Stimulated activated CD8-positive, alpha-beta memory T cell treated with anti-CD3 and anti-CD28 coated beads, Interleukin-4, amount 100 ng/mL, for 24 hours (primary cell): ENCODE results near the gene PDGFB.
A peak's percentile ranks its signal among the peaks of the same experiment; 100 is the strongest.

Source experiments
- DNase-seq: peaks from one replicate; pipeline ENCODE4 v3.0.0-alpha.2; 2020; ENCODE audit warnings: low read depth

PDGFB gene

GRCh38 chr22:39239561-39240423 is 5.0 kb downstream of the PDGFB start:
- DNase-seq = no peak

GRCh38 chr22:39238966-39239505 is 5.7 kb downstream of the PDGFB start:
- no peak for DNase-seq

GRCh38 chr22:39238561-39238960 is 6.2 kb downstream of the PDGFB start:
- DNase-seq = no peak

GRCh38 chr22:39238101-39238466 is 6.7 kb downstream of the PDGFB start:
- DNase-seq = no peak

GRCh38 chr22:39237318-39238100 is 7.3 kb downstream of the PDGFB start:
- DNase-seq = no peak

- DNase-seq = peak; percentile 36
Measured at GRCh38 chr22:39236321-39237317, 8.2 kb downstream of the PDGFB start.

GRCh38 chr22:39234867-39235687 is 9.7 kb downstream of the PDGFB start:
- DNase-seq = no peak

GRCh38 chr22:39234472-39234787 is 10.4 kb downstream of the PDGFB start:
- no peak for DNase-seq

- DNase-seq = no peak
Measured at GRCh38 chr22:39233710-39234471, 10.9 kb downstream of the PDGFB start.

GRCh38 chr22:39232806-39233709 is 11.7 kb downstream of the PDGFB start:
- DNase-seq = no peak

GRCh38 chr22:39232246-39232645 is 12.5 kb downstream of the PDGFB start:
- DNase-seq = no peak

GRCh38 chr22:39231197-39231950 is 13.4 kb downstream of the PDGFB start:
- no peak for DNase-seq

- no peak for DNase-seq
Measured at GRCh38 chr22:39230261-39231196, 14.3 kb downstream of the PDGFB start.

GRCh38 chr22:39229688-39230260 is 15.0 kb downstream of the PDGFB start:
- no peak for DNase-seq

- DNase-seq = no peak
Measured at GRCh38 chr22:39229075-39229474, 15.7 kb downstream of the PDGFB start.

- DNase-seq = no peak
Measured at GRCh38 chr22:39227542-39228272, 17.1 kb downstream of the PDGFB start.
